ENCODE data around the gene TPRA1.

TPRA1 gene

DNA sequence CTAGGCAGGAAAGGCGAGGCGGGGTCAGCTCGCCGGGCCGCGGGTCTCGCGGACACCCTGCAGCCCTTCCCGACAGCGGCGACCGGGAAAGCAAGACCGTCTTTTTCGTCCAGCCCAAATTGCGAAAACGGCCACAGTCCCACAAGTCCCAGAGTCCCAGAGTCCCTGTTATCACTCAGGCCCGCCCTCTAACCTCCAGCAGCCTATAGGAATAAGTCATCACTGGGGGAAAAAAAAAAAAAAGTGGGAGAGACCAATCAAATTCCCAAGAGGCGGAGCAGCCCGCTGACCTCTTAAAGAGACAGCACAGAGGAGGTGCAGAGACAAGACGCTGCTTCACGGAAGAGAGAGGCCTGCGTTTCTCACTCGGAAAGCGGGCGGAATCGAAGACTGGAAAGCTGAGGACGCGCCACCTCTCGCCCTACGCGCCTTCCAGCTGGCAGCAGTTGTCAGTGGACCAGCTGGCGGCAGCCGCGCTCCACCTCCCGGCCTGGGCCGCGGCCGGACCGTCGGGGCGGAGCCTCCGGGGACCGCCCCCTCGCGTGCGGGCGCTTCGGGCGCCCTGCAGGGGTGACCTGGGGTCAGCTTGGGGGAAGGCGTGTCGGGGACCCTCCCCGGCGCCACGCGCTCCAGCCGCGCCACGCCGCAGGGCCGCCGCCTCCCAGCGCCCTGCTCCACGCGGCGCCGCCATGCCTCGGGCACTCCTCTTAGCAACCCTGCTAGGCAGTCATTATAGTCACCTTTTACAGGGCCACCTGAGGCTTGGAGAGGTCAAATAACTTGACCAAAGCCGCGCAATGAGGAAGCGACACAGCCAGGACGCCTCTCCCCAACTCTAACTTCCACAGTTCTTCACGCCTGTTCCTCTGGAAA lies at the start of gene TPRA1:
Gene TPRA1 (minus strand): TSS at position 141 of the 873 bp plus-strand sequence. CDS start 10,587 bp downstream, outside the sequence.
- peak; percentile 93 for ATAC-seq
- TF ChIP-seq TCF4 (CRISPR knock-in tag; IDR thresholded peaks at IDR 0.05; ENCODE audit: borderline replicate concordance) (no peak), PPARA (CRISPR knock-in tag; IDR thresholded peaks at IDR 0.05; ENCODE audit: borderline replicate concordance) (no peak), ZNF8 (CRISPR knock-in tag; IDR thresholded peaks at IDR 0.05) (no peak), ZFP3 (CRISPR knock-in tag; IDR thresholded peaks at IDR 0.05) (no peak), RARB (CRISPR knock-in tag; IDR thresholded peaks at IDR 0.05) (no peak), ESRRG (CRISPR knock-in tag; IDR thresholded peaks at IDR 0.05) (no peak), OSR1 (CRISPR knock-in tag; IDR thresholded peaks at IDR 0.05) (no peak), SNAI2 (CRISPR knock-in tag; IDR thresholded peaks at IDR 0.05) (no peak), ISL1 (CRISPR knock-in tag; IDR thresholded peaks at IDR 0.05) (no peak), ZNF70 (CRISPR knock-in tag; IDR thresholded peaks at IDR 0.05) (no peak), ZNF565 (CRISPR knock-in tag; conservative IDR thresholded peaks at IDR 0.05; ENCODE audit: low read depth) (no peak), ZC3H10 (CRISPR knock-in tag; IDR thresholded peaks at IDR 0.05) (no peak)
- TF ChIP-seq, protein P1, sequence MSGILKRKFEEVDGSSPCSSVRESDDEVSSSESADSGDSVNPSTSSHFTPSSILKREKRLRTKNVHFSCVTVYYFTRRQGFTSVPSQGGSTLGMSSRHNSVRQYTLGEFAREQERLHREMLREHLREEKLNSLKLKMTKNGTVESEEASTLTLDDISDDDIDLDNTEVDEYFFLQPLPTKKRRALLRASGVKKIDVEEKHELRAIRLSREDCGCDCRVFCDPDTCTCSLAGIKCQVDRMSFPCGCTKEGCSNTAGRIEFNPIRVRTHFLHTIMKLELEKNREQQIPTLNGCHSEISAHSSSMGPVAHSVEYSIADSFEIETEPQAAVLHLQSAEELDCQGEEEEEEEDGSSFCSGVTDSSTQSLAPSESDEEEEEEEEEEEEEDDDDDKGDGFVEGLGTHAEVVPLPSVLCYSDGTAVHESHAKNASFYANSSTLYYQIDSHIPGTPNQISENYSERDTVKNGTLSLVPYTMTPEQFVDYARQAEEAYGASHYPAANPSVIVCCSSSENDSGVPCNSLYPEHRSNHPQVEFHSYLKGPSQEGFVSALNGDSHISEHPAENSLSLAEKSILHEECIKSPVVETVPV (CRISPR knock-in tag; IDR thresholded peaks at IDR 0.05) = no peak
- TF ChIP-seq, protein P2, sequence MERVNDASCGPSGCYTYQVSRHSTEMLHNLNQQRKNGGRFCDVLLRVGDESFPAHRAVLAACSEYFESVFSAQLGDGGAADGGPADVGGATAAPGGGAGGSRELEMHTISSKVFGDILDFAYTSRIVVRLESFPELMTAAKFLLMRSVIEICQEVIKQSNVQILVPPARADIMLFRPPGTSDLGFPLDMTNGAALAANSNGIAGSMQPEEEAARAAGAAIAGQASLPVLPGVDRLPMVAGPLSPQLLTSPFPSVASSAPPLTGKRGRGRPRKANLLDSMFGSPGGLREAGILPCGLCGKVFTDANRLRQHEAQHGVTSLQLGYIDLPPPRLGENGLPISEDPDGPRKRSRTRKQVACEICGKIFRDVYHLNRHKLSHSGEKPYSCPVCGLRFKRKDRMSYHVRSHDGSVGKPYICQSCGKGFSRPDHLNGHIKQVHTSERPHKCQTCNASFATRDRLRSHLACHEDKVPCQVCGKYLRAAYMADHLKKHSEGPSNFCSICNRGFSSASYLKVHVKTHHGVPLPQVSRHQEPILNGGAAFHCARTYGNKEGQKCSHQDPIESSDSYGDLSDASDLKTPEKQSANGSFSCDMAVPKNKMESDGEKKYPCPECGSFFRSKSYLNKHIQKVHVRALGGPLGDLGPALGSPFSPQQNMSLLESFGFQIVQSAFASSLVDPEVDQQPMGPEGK (CRISPR knock-in tag; IDR thresholded peaks at IDR 0.05; ENCODE audit: borderline replicate concordance) = no peak

DNA sequence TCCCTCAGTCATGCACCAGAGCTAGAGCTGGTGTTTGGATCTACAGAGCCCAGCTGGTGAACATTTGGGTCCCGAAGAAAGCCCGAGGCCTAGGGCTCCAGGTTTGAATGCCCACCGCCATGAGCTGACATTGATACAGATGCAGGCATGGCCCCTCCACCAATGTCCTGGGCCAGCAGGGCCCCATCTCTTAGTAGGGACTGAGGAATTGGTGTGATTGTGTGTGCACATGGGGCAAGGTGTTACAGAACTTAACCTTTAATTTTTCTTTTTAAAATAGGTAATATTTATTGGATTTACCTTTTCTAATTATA lies 49.5 kb upstream of the TPRA1 start:
- ATAC-seq = no peak
- TF ChIP-seq GLIS3 (CRISPR knock-in tag; IDR thresholded peaks at IDR 0.05) (no peak), BACH2 (CRISPR knock-in tag; IDR thresholded peaks at IDR 0.05; ENCODE audit: borderline replicate concordance) (no peak), SNAI2 (CRISPR knock-in tag; IDR thresholded peaks at IDR 0.05) (no peak), ZNF565 (CRISPR knock-in tag; conservative IDR thresholded peaks at IDR 0.05; ENCODE audit: low read depth) (no peak), ZC3H10 (CRISPR knock-in tag; IDR thresholded peaks at IDR 0.05) (no peak), PPARA (CRISPR knock-in tag; IDR thresholded peaks at IDR 0.05; ENCODE audit: borderline replicate concordance) (no peak), ZNF8 (CRISPR knock-in tag; IDR thresholded peaks at IDR 0.05) (no peak), ESRRG (CRISPR knock-in tag; IDR thresholded peaks at IDR 0.05) (no peak), RARB (CRISPR knock-in tag; IDR thresholded peaks at IDR 0.05) (no peak), CSDC2 (CRISPR knock-in tag; IDR thresholded peaks at IDR 0.05) (no peak), TCF4 (CRISPR knock-in tag; IDR thresholded peaks at IDR 0.05; ENCODE audit: borderline replicate concordance) (no peak), ZNF70 (CRISPR knock-in tag; IDR thresholded peaks at IDR 0.05) (no peak), TOX (CRISPR knock-in tag; IDR thresholded peaks at IDR 0.05; ENCODE audit: borderline replicate concordance) (no peak), ARNTL (CRISPR knock-in tag; IDR thresholded peaks at IDR 0.05; ENCODE audit: borderline replicate concordance, low read depth) (no peak), ZFP3 (CRISPR knock-in tag; IDR thresholded peaks at IDR 0.05) (no peak)
- TF ChIP-seq, protein P3, sequence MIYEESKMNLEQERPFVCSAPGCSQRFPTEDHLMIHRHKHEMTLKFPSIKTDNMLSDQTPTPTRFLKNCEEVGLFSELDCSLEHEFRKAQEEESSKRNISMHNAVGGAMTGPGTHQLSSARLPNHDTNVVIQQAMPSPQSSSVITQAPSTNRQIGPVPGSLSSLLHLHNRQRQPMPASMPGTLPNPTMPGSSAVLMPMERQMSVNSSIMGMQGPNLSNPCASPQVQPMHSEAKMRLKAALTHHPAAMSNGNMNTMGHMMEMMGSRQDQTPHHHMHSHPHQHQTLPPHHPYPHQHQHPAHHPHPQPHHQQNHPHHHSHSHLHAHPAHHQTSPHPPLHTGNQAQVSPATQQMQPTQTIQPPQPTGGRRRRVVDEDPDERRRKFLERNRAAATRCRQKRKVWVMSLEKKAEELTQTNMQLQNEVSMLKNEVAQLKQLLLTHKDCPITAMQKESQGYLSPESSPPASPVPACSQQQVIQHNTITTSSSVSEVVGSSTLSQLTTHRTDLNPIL (CRISPR knock-in tag; IDR thresholded peaks at IDR 0.05; ENCODE audit: low read depth) = no peak
- TF ChIP-seq, protein P1 (CRISPR knock-in tag; IDR thresholded peaks at IDR 0.05) = no peak
- TF ChIP-seq, protein P4, sequence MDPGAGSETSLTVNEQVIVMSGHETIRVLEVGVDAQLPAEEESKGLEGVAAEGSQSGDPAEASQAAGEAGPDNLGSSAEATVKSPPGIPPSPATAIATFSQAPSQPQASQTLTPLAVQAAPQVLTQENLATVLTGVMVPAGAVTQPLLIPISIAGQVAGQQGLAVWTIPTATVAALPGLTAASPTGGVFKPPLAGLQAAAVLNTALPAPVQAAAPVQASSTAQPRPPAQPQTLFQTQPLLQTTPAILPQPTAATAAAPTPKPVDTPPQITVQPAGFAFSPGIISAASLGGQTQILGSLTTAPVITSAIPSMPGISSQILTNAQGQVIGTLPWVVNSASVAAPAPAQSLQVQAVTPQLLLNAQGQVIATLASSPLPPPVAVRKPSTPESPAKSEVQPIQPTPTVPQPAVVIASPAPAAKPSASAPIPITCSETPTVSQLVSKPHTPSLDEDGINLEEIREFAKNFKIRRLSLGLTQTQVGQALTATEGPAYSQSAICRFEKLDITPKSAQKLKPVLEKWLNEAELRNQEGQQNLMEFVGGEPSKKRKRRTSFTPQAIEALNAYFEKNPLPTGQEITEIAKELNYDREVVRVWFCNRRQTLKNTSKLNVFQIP (CRISPR knock-in tag; IDR thresholded peaks at IDR 0.05; ENCODE audit: borderline replicate concordance, low read depth) = no peak
- TF ChIP-seq, protein P2 (CRISPR knock-in tag; IDR thresholded peaks at IDR 0.05; ENCODE audit: borderline replicate concordance) = no peak
- TF ChIP-seq, protein P5, sequence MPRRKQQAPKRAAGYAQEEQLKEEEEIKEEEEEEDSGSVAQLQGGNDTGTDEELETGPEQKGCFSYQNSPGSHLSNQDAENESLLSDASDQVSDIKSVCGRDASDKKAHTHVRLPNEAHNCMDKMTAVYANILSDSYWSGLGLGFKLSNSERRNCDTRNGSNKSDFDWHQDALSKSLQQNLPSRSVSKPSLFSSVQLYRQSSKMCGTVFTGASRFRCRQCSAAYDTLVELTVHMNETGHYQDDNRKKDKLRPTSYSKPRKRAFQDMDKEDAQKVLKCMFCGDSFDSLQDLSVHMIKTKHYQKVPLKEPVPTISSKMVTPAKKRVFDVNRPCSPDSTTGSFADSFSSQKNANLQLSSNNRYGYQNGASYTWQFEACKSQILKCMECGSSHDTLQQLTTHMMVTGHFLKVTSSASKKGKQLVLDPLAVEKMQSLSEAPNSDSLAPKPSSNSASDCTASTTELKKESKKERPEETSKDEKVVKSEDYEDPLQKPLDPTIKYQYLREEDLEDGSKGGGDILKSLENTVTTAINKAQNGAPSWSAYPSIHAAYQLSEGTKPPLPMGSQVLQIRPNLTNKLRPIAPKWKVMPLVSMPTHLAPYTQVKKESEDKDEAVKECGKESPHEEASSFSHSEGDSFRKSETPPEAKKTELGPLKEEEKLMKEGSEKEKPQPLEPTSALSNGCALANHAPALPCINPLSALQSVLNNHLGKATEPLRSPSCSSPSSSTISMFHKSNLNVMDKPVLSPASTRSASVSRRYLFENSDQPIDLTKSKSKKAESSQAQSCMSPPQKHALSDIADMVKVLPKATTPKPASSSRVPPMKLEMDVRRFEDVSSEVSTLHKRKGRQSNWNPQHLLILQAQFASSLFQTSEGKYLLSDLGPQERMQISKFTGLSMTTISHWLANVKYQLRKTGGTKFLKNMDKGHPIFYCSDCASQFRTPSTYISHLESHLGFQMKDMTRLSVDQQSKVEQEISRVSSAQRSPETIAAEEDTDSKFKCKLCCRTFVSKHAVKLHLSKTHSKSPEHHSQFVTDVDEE (CRISPR knock-in tag; IDR thresholded peaks at IDR 0.05) = no peak
